Upper lobe of left lung (tissue), 4 donors: ENCODE results near the gene COL2A1.

Experiments used
- CTCF ChIP-seq, 6 experiments: fragments of 450-650 bp in 4 of 6; fragments of 200-600 bp in 2 of 6; sonication (generic) in 2 of 6; IDR thresholded peaks; one replicate each; pipeline ENCODE4 v1.5.1; 2016 to 2019; ENCODE audit warnings: antibody characterized with exemption in 6 of 6
- POLR2A ChIP-seq, 4 donors: fragments of 450-650 bp; IDR thresholded peaks; one replicate each; pipeline ENCODE4 v1.5.1; 2016 to 2017; ENCODE audit warnings: antibody characterized with exemption in 4 of 4, mild to moderate bottlenecking in 2 of 4
- POLR2AphosphoS5 ChIP-seq, 2 donors: sonication (generic); formaldehyde crosslinking; IDR thresholded peaks; one replicate each; pipeline ENCODE4 v1.5.1; 2017; ENCODE audit warnings: antibody characterized with exemption in 2 of 2

GRCh38 chr12:48033451-48033850, 29.2 kb upstream of the COL2A1 start:
- TF ChIP-seq POLR2A (IDR thresholded peaks at IDR 0.05) (no peak), CTCF (IDR thresholded peaks at IDR 0.05) (no peak), POLR2AphosphoS5 (IDR thresholded peaks at IDR 0.05) (no peak)
